IMR-90 (cell line): ENCODE data around the gene PRCP. TPM values are rescaled to one million over a fixed set of nuclear protein-coding genes. Genes with fewer than 3 reads are reported as not detected.

Experiments used
- ATAC-seq: fragments of 200-7000 bp; cut with Tn5 transposase; 2 replicates; pipeline ENCODE4 v1.9.1; 2020; ENCODE audit warnings: low read depth, mild to moderate bottlenecking, moderate library complexity
- BruUV-seq: library from RNA; stranded (reverse); fragments of 400-500 nt; replicated peaks from 2 replicates; lab custom pipeline; 2021; lab: Mats Ljungman, UMichigan
- CTCF ChIA-PET: fragments of 300-600 bp; formaldehyde crosslinking; extraction: SDS; loops from one replicate; lab custom pipeline; 2021; ENCODE audit warnings: antibody characterized with exemption; lab: Yijun Ruan, JAX
- POLR2A ChIA-PET: fragments of 300-600 bp; sonication (Branson Sonifier 250); formaldehyde crosslinking; loops from one replicate; lab custom pipeline; 2022; ENCODE audit warnings: antibody characterized with exemption; ENCODE audit not compliant: unreplicated experiment; lab: Charles Lee
- DNase-seq: peaks from one replicate; pipeline ENCODE4 v3.0.0; 2013
- H2AFZ ChIP-seq: replicated peaks from 2 replicates; pipeline ENCODE3; 2013; ENCODE audit warnings: low read length, mild to moderate bottlenecking; ENCODE audit not compliant: poor library complexity
- H2AK5ac ChIP-seq: 2 replicates; pipeline ENCODE4 v1.6.1; 2013; ENCODE audit warnings: low read depth, low read length, inconsistent platforms
- H2AK9ac ChIP-seq: replicated peaks from 2 replicates; pipeline ENCODE3; 2013; ENCODE audit warnings: mild to moderate bottlenecking, low read depth, low read length, moderate library complexity; ENCODE audit not compliant: poor library complexity
- H2BK120ac ChIP-seq: 2 replicates; pipeline ENCODE4 v1.6.1; 2013; ENCODE audit warnings: low read depth, low read length, inconsistent platforms
- H2BK15ac ChIP-seq: 3 replicates; pipeline ENCODE4 v1.6.1; 2013; ENCODE audit warnings: low read depth, low read length, inconsistent platforms
- H2BK20ac ChIP-seq: 2 replicates; pipeline ENCODE4 v1.6.1; 2013; ENCODE audit warnings: low read depth, mild to moderate bottlenecking, inconsistent platforms, low read length, moderate library complexity
- H2BK5ac ChIP-seq: 2 replicates; pipeline ENCODE4 v1.6.1; 2013; ENCODE audit warnings: mild to moderate bottlenecking, low read depth, low read length, inconsistent platforms; ENCODE audit not compliant: poor library complexity, severe bottlenecking
- H3K14ac ChIP-seq: replicated peaks from 2 replicates; pipeline ENCODE4 v1.6.1; 2013; ENCODE audit warnings: low read depth, low read length, inconsistent platforms
- H3K18ac ChIP-seq: 2 replicates; pipeline ENCODE4 v1.6.1; 2013; ENCODE audit warnings: low read depth, low read length, control low read depth
- H3K23ac ChIP-seq: 2 replicates; pipeline ENCODE4 v1.6.1; 2013; ENCODE audit warnings: low read depth, low read length, inconsistent platforms
- H3K27ac ChIP-seq: 2 replicates; pipeline ENCODE4 v1.5.1; 2013; ENCODE audit warnings: mild to moderate bottlenecking, control low read depth, low read length; ENCODE audit not compliant: insufficient read depth
- H3K27me3 ChIP-seq: 2 replicates; pipeline ENCODE4 v1.6.1; 2013; ENCODE audit warnings: low read length; ENCODE audit not compliant: control insufficient read depth, insufficient read depth
- H3K36me3 ChIP-seq: 2 replicates; pipeline ENCODE4 v1.6.1; 2013; ENCODE audit warnings: low read length, mixed read lengths; ENCODE audit not compliant: control insufficient read depth, insufficient read depth
- H3K4ac ChIP-seq: 2 replicates; pipeline ENCODE4 v1.6.1; 2013; ENCODE audit warnings: low read depth, low read length, inconsistent platforms
- H3K4me1 ChIP-seq: 2 replicates; pipeline ENCODE4 v1.6.1; 2013; ENCODE audit warnings: low read length, mixed read lengths; ENCODE audit not compliant: control insufficient read depth, insufficient read depth
- H3K4me2 ChIP-seq: 2 replicates; pipeline ENCODE4 v1.6.1; 2013; ENCODE audit warnings: low read depth, mild to moderate bottlenecking, control low read depth, low read length, moderate library complexity
- H3K4me3 ChIP-seq: 2 replicates; pipeline ENCODE4 v1.5.1; 2013; ENCODE audit warnings: low read depth, mild to moderate bottlenecking, control low read depth, low read length, moderate library complexity; ENCODE audit not compliant: insufficient read depth
- H3K56ac ChIP-seq: 2 replicates; pipeline ENCODE4 v1.6.1; 2013; ENCODE audit warnings: low read length, inconsistent platforms; ENCODE audit not compliant: insufficient read depth; ENCODE audit errors: extremely low read depth
- H3K79me1 ChIP-seq, 2 experiments: 2 replicates each; pipeline ENCODE4 v1.6.1; 2013; ENCODE audit warnings: low read length in 2 of 2, inconsistent platforms in 1 of 2, low read depth in 1 of 2
- H3K9ac ChIP-seq: 2 replicates; pipeline ENCODE4 v1.6.1; 2013; ENCODE audit warnings: low read depth, low read length, control low read depth
- H3K9me1 ChIP-seq: 2 replicates; pipeline ENCODE4 v1.6.1; 2013; ENCODE audit warnings: low read length, inconsistent platforms; ENCODE audit not compliant: insufficient read depth
- H3K9me3 ChIP-seq: 2 replicates; pipeline ENCODE4 v1.6.1; 2013; ENCODE audit warnings: low read length; ENCODE audit not compliant: control insufficient read depth, insufficient read depth
- H4K20me1 ChIP-seq: 2 replicates; pipeline ENCODE4 v1.6.1; 2013; ENCODE audit warnings: low read length, inconsistent platforms; ENCODE audit not compliant: insufficient read depth
- H4K5ac ChIP-seq: 2 replicates; pipeline ENCODE4 v1.6.1; 2013; ENCODE audit warnings: mild to moderate bottlenecking, low read depth, low read length, control low read depth
- H4K8ac ChIP-seq, 2 experiments: 2 replicates each; pipeline ENCODE4 v1.6.1; 2013; ENCODE audit warnings: low read depth in 2 of 2, low read length in 2 of 2, control low read depth in 1 of 2, inconsistent platforms in 1 of 2
- H4K91ac ChIP-seq: 2 replicates; pipeline ENCODE4 v1.6.1; 2013; ENCODE audit warnings: low read depth, low read length, inconsistent platforms; ENCODE audit not compliant: insufficient read depth
- BHLHE40 ChIP-seq: fragments of 150-350 bp; IDR thresholded peaks from 2 replicates; pipeline ENCODE4 v1.6.1; 2016; ENCODE audit warnings: mild to moderate bottlenecking, low read depth, low read length
- CEBPB ChIP-seq: IDR thresholded peaks from 2 replicates; pipeline ENCODE4 v1.6.1; 2012; ENCODE audit warnings: low read depth, low read length, improper control_type of control experiment
- CHD1 ChIP-seq: IDR thresholded peaks from 2 replicates; pipeline ENCODE4 v1.6.1; 2012; ENCODE audit warnings: low read depth, low read length, improper control_type of control experiment
- CTCF ChIP-seq: conservative IDR thresholded peaks from 2 replicates; pipeline ENCODE4 v1.5.1; 2012; ENCODE audit warnings: mild to moderate bottlenecking, low read depth, low read length, improper control_type of control experiment
- FOS ChIP-seq: fragments of 150-350 bp; IDR thresholded peaks from 2 replicates; pipeline ENCODE4 v1.6.1; 2016; ENCODE audit warnings: low read depth, low read length
- MAFK ChIP-seq: IDR thresholded peaks from 2 replicates; pipeline ENCODE4 v1.6.1; 2012; ENCODE audit warnings: low read depth, low read length, improper control_type of control experiment
- MAZ ChIP-seq: IDR thresholded peaks from 2 replicates; pipeline ENCODE4 v1.6.1; 2012; ENCODE audit warnings: low read depth, mild to moderate bottlenecking, low read length, improper control_type of control experiment, moderate library complexity, borderline replicate concordance
- NFE2L2 ChIP-seq: fragments of 150-350 bp; IDR thresholded peaks from 2 replicates; pipeline ENCODE4 v1.6.1; 2016; ENCODE audit warnings: low read depth, mild to moderate bottlenecking, low read length
- POLR2A ChIP-seq: IDR thresholded peaks from 2 replicates; pipeline ENCODE4 v1.6.1; 2012; ENCODE audit warnings: mild to moderate bottlenecking, low read depth, low read length
- RAD21 ChIP-seq: IDR thresholded peaks from 2 replicates; pipeline ENCODE4 v1.6.1; 2012; ENCODE audit warnings: low read length, improper control_type of control experiment
- RFX5 ChIP-seq: IDR thresholded peaks from 2 replicates; pipeline ENCODE4 v1.8.0; 2012; ENCODE audit warnings: low read depth, mild to moderate bottlenecking, low read length, moderate library complexity
- SMC3 ChIP-seq: fragments of 150-350 bp; IDR thresholded peaks from 2 replicates; pipeline ENCODE4 v1.6.1; 2016; ENCODE audit warnings: low read depth, mild to moderate bottlenecking, antibody characterized with exemption, low read length, moderate library complexity
- USF2 ChIP-seq: fragments of 150-350 bp; IDR thresholded peaks from 2 replicates; pipeline ENCODE4 v1.6.1; 2017; ENCODE audit warnings: mild to moderate bottlenecking, antibody characterized with exemption, low read length, low read depth
- dilution Hi-C: fragments of 300-500 bp; cut with HindIII; formaldehyde crosslinking; loops from one replicate; pipeline ENCODE4 v1.14.3; 2018; ENCODE audit warnings: low sequenced_read_pairs; ENCODE audit not compliant: unreplicated experiment
- in situ Hi-C: fragments of 300-500 bp; cut with MboI; formaldehyde crosslinking; loops from 3 replicates; pipeline ENCODE4 v1.14.3; 2019; ENCODE audit warnings: low sequenced_read_pairs, inconsistent platforms, mixed read lengths
- intact Hi-C: fragments of 100-400 bp; cut with micrococcal nuclease; formaldehyde crosslinking; loops from 2 replicates; pipeline ENCODE4 v1.10.0; 2022
- polyA plus RNA-seq, 3 experiments: library from polyadenylated mRNA; depleted of rRNA; stranded (reverse); fragments of >200 nt; gene quantifications; 2 replicates each; pipeline ENCODE4 v1.2.3, GENCODE V29; 2012; ENCODE audit warnings: low replicate concordance in 1 of 3
- total RNA-seq: library from RNA; depleted of rRNA; stranded (reverse); fragments of >200 nt; gene quantifications from 2 replicates; pipeline ENCODE4 v1.2.3, GENCODE V29; 2012

Gene PRCP
- total and polyA plus RNA-seq, 2 of the 4 experiments (the other 2 are of a cell fraction) = 31.7 to 64.9 TPM

GRCh38 chr11:82837650-82838049 lies 62.6 kb downstream of the PRCP start:
- DNase-seq (no peak), ATAC-seq (no peak)
- Histone ChIP-seq H4K91ac (no peak overlapping the region), H3K4ac (no peak overlapping the region), H2AFZ (no peak overlapping the region), H4K8ac (no peak overlapping the region), H4K20me1 (no peaks in the 10 kb centered on the region), H3K27ac (no peak overlapping the region), H3K27me3 (no peaks in the 10 kb centered on the region), H2BK5ac (no peak overlapping the region), H3K9me1 (no peaks in the 10 kb centered on the region; the same call in 1 of the 2 replicates), H2AK9ac (no peak overlapping the region), H2AK5ac (no peak overlapping the region), H3K79me1 (no peaks in the 10 kb centered on the region), H3K9ac (no peak overlapping the region), H3K4me1 (no peaks in the 10 kb centered on the region), H3K36me3 (peaks cover 5% of the 10 kb centered on the region; the same call in 1 of the 2 replicates), H3K9me3 (no peaks in the 10 kb centered on the region), H3K14ac (no peak overlapping the region), H3K23ac (no peak overlapping the region), H2BK120ac (no peak overlapping the region), H3K4me2 (no peak overlapping the region), H3K56ac (no peak overlapping the region), H2BK20ac (no peak overlapping the region), H3K4me3 (no peak overlapping the region), H3K18ac (no peak overlapping the region), H4K5ac (no peak overlapping the region), H2BK15ac (no peak overlapping the region)
- dilution Hi-C loops = no loop called here
- intact Hi-C loops = no loop called here
- BruUV-seq = no TSS peak
- in situ Hi-C loops = no loop called here
- ChIA-PET CTCF (interaction anchor here (0.8 to 1.0 kb wide), 2 partner anchors 14 to 62 kb away, joined by 3 read pairs; no protein-coding TSS in a partner anchor), POLR2A (no interaction called here)
- no peak for TF ChIP-seq MAFK
- TF ChIP-seq SMC3 = no peak
- no peak for TF ChIP-seq POLR2A
- TF ChIP-seq CHD1 = no peak
- TF ChIP-seq CTCF = no peak
- TF ChIP-seq RFX5 = no peak
- TF ChIP-seq MAZ = no peak
- no peak for TF ChIP-seq NFE2L2
- TF ChIP-seq CEBPB = no peak
- TF ChIP-seq RAD21 = no peak
- no peak for TF ChIP-seq USF2
- TF ChIP-seq BHLHE40 = no peak
- TF ChIP-seq FOS = no peak
